Neural cell (in vitro differentiated cells): ENCODE results near the gene PLXNC1. TPM values are rescaled to one million over a fixed set of nuclear protein-coding genes. Genes with fewer than 3 reads are reported as not detected.
A peak's percentile ranks its signal among the peaks of the same experiment; 100 is the strongest.

Experiments used
- H2AFZ ChIP-seq: fragments of 200-600, 300-800 bp; sonication (generic), shearing (Covaris generic); 2 replicates; pipeline ENCODE4 v1.6.0; 2014; ENCODE audit warnings: low read depth, mild to moderate bottlenecking, antibody characterized with exemption, low read length, moderate library complexity
- H3F3A ChIP-seq: fragments of 200-600 bp; shearing (Covaris generic); 2 replicates; pipeline ENCODE4 v1.6.1; 2016; ENCODE audit warnings: mild to moderate bottlenecking, moderate library complexity, mixed read lengths, antibody characterized with exemption, low read length; ENCODE audit not compliant: insufficient read depth, poor library complexity, severe bottlenecking
- H3K27ac ChIP-seq: fragments of 200-600, 300-800 bp; sonication (generic), shearing (Covaris generic); 2 replicates; pipeline ENCODE4 v1.5.1; 2014; ENCODE audit warnings: mild to moderate bottlenecking, low read length, moderate library complexity
- H3K27me3 ChIP-seq: fragments of 300-800, 200-600 bp; sonication (generic), shearing (Covaris generic); 2 replicates; pipeline ENCODE4 v1.6.0; 2014; ENCODE audit warnings: mild to moderate bottlenecking, low read depth, low read length, moderate library complexity; ENCODE audit not compliant: insufficient read depth
- H3K36me3 ChIP-seq: fragments of 300-800, 200-600 bp; sonication (generic), shearing (Covaris generic); 2 replicates; pipeline ENCODE4 v1.5.1; 2014; ENCODE audit warnings: mild to moderate bottlenecking, antibody characterized with exemption, low read length, moderate library complexity; ENCODE audit not compliant: insufficient read depth
- H3K4me2 ChIP-seq: fragments of 300-800, 200-600 bp; sonication (generic), shearing (Covaris generic); 2 replicates; pipeline ENCODE4 v1.6.0; 2014; ENCODE audit warnings: mild to moderate bottlenecking, low read length
- H3K4me3 ChIP-seq: fragments of 300-800, 200-600 bp; sonication (generic), shearing (Covaris generic); 2 replicates; pipeline ENCODE4 v1.5.1; 2014; ENCODE audit warnings: mild to moderate bottlenecking, low read length, moderate library complexity
- H3K79me2 ChIP-seq: fragments of 200-600 bp; shearing (Covaris generic); replicated peaks from 2 replicates; pipeline ENCODE4 v1.6.0; 2014; ENCODE audit warnings: mild to moderate bottlenecking, low read length, moderate library complexity; ENCODE audit not compliant: insufficient read depth
- H3K9ac ChIP-seq: fragments of 300-800, 200-600 bp; sonication (generic), shearing (Covaris generic); 2 replicates; pipeline ENCODE4 v1.6.1; 2016; ENCODE audit warnings: mild to moderate bottlenecking, low read length, mixed read lengths
- H3K9me2 ChIP-seq: fragments of 200-600 bp; shearing (Covaris generic); 2 replicates; pipeline ENCODE4 v1.6.1; 2016; ENCODE audit warnings: mild to moderate bottlenecking, low read length, mixed read lengths; ENCODE audit not compliant: insufficient read depth
- H3K9me3 ChIP-seq: fragments of 200-600, 300-800 bp; sonication (generic), shearing (Covaris generic); 2 replicates; pipeline ENCODE4 v1.6.1; 2016; ENCODE audit warnings: mild to moderate bottlenecking, mixed run types, low read length, moderate library complexity, mixed read lengths
- H4K20me1 ChIP-seq: fragments of 200-600 bp; shearing (Covaris generic); 2 replicates; pipeline ENCODE4 v1.6.1; 2016; ENCODE audit warnings: mild to moderate bottlenecking, mixed run types; ENCODE audit not compliant: insufficient read depth
- EP300 ChIP-seq: fragments of 450-650 bp; conservative IDR thresholded peaks from 2 replicates; pipeline ENCODE4 v1.6.1; 2014; ENCODE audit warnings: antibody characterized with exemption, mild to moderate bottlenecking, moderate library complexity; ENCODE audit not compliant: poor library complexity, severe bottlenecking
- EZH2 ChIP-seq: fragments of 200-600, 300-800 bp; shearing (Covaris generic), sonication (generic); IDR thresholded peaks from 2 replicates; pipeline ENCODE4 v1.6.1; 2014; ENCODE audit warnings: antibody characterized with exemption, low read length, borderline replicate concordance, mild to moderate bottlenecking; ENCODE audit not compliant: insufficient read depth, poor library complexity, severe bottlenecking
- MXI1 ChIP-seq: fragments of 450-650 bp; conservative IDR thresholded peaks from 2 replicates; pipeline ENCODE4 v1.6.1; 2014; ENCODE audit warnings: antibody characterized with exemption, mild to moderate bottlenecking; ENCODE audit not compliant: poor library complexity, severe bottlenecking
- POLR2AphosphoS5 ChIP-seq: IDR thresholded peaks from 2 replicates; pipeline ENCODE4 v1.6.1; 2012
- RAD21 ChIP-seq: fragments of 450-650 bp; conservative IDR thresholded peaks from 2 replicates; pipeline ENCODE4 v1.6.1; 2014; ENCODE audit warnings: antibody characterized with exemption, mild to moderate bottlenecking, moderate library complexity
- REST ChIP-seq: IDR thresholded peaks from 2 replicates; pipeline ENCODE4 v1.6.1; 2012; ENCODE audit warnings: borderline replicate concordance
- SMC3 ChIP-seq: fragments of 450-650 bp; conservative IDR thresholded peaks from 2 replicates; pipeline ENCODE4 v1.6.1; 2014; ENCODE audit warnings: antibody characterized with exemption, mild to moderate bottlenecking, moderate library complexity; ENCODE audit not compliant: poor library complexity
- TAF1 ChIP-seq: IDR thresholded peaks from 2 replicates; pipeline ENCODE4 v1.6.1; 2012; ENCODE audit warnings: low read depth
- polyA plus RNA-seq: library from polyadenylated mRNA; depleted of rRNA; stranded (reverse); fragments of >200 nt; gene quantifications from 2 replicates; pipeline ENCODE4 v1.2.3, GENCODE V29; 2014

The PLXNC1 gene
- polyA plus RNA-seq, 1 donor from 2014 or later: 76.3 TPM

GRCh38 chr12:94146166-94146936 lies 2.0 kb upstream of the PLXNC1 start:
- Histone ChIP-seq H3K79me2 (peaks cover 18% of the 10 kb centered on the region), H3K27ac (no peak overlapping the region), H3K27me3 (no peaks in the 10 kb centered on the region), H3K36me3 (no peaks in the 10 kb centered on the region), H4K20me1 (no peaks in the 10 kb centered on the region), H3F3A (peaks cover 2% of the 10 kb centered on the region), H3K4me3 (no peak overlapping the region), H2AFZ (no peak overlapping the region), H3K4me2 (no peak overlapping the region), H3K9ac (no peak overlapping the region), H3K9me3 (no peaks in the 10 kb centered on the region), H3K9me2 (no peaks in the 10 kb centered on the region)
- no peak for TF ChIP-seq TAF1
- no peak for TF ChIP-seq MXI1
- no peak for TF ChIP-seq RAD21
- no peak for TF ChIP-seq EZH2
- no peak for TF ChIP-seq EP300

DNA sequence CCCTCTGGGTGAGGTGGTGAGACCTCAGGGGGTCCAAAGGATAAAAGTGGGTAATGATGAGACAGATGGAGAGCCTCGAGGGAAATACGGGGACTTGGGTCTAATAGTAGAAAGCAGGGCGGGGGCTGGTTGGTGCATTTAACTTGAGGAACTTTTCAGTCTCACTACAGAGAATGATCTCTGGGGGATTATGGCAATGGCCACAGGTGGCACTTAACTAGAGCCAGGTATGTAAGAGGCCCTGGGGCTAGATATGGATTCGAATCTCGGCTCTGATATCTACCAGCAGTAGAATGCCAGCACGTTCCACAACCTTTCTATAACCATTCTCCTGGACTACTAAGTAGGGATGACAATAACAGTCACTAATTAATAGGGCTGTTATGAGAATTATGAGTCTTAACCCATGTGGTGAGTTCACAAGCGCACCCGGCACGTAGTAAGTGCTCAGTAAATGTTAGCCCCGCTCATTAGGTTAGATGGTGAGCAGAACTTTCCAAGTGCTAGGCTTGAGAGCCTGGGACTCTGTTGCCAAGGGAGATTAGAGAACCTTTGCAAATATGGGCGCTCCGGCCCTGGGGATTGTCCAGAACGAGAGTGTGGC lies 888 bp upstream of the PLXNC1 start:
- TF ChIP-seq POLR2AphosphoS5 (no peak), MXI1 (no peak), EP300 (no peak)
- H3K4me3 ChIP-seq: peak overlapping the region; percentile 95
- peak overlapping the region; percentile 34 for H3K4me2 ChIP-seq
- H3K36me3 ChIP-seq: no peaks in the 10 kb centered on the region
- H3K27ac ChIP-seq: peak overlapping the region; percentile 90
- H4K20me1 ChIP-seq: no peaks in the 10 kb centered on the region
- H3K9ac ChIP-seq: peak overlapping the region; percentile 90
- no peaks in the 10 kb centered on the region for H3K9me3 ChIP-seq
- H3K27me3 ChIP-seq: no peaks in the 10 kb centered on the region
- H3K9me2 ChIP-seq: no peaks in the 10 kb centered on the region
- peaks cover 29% of the 10 kb centered on the region for H3K79me2 ChIP-seq
- H2AFZ ChIP-seq: peak overlapping the region; percentile 58
- H3F3A ChIP-seq: peaks cover 2% of the 10 kb centered on the region

DNA sequence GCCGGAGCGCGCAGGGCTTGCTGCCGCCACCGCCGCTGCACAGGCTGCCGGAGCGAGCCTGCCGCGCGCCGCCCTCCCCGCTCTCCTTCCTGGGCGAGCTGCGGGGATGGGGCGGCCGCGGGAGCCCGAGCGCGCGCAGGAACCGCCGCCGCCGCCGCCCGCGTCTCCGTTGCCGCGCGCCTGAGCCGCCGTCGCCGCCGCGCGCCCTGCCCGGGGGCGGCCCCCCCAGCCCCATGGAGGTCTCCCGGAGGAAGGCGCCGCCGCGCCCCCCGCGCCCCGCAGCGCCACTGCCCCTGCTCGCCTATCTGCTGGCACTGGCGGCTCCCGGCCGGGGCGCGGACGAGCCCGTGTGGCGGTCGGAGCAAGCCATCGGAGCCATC lies 352 bp downstream of the PLXNC1 start:
- Histone ChIP-seq H3K9me3 (no peaks in the 10 kb centered on the region), H3K79me2 (peaks cover 41% of the 10 kb centered on the region), H3K27me3 (no peaks in the 10 kb centered on the region), H3K36me3 (no peaks in the 10 kb centered on the region), H2AFZ (no peak overlapping the region), H3K9me2 (no peaks in the 10 kb centered on the region), H3K4me3 (peak overlapping the region; percentile 95), H3K4me2 (no peak overlapping the region), H3K27ac (peak overlapping the region; percentile 90), H3K9ac (peak overlapping the region; percentile 90), H3F3A (peaks cover 2% of the 10 kb centered on the region), H4K20me1 (no peaks in the 10 kb centered on the region)
- TF ChIP-seq REST (peak; percentile 12), EP300 (peak; percentile 6), SMC3 (no peak), TAF1 (no peak), EZH2 (no peak)
